HG03469 (cell line): ENCODE measurements around the gene RERE.
"Not testable (repeated sequence)": the region's sequence is repeated elsewhere in the genome, so short reads cannot be mapped to it uniquely, and the experiment has no call there.

ENCODE experiments used
- ATAC-seq: cut with Tn5 transposase; IDR thresholded peaks from one replicate; pipeline ENCODE4 v1.9.1; 2021; ENCODE audit warnings: mild to moderate bottlenecking, moderate library complexity, moderate number of reproducible peaks; ENCODE audit not compliant: unreplicated experiment

Gene RERE

DNA sequence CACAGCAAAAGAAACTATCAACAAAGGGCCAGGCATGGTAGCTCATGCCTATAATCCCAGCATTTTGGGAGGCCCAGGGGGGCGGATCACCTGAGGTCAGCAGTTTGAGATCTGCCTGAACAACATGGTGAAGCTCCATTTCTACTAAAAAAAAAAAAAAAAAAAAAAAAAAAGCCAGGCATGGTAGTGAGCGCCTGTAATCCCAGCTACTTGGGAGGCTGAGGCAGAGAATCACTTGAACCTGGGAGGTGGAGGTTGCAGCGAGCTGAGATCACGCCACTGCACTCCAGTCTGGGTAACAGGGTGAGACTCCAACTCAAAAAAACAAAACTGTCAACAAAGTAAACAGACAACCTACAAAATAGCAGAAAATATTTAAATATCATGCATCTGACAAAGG lies 122.0 kb downstream of the RERE start:
- not testable (repeated sequence) for ATAC-seq

GRCh38 chr1:8693107-8693506 lies 124.3 kb downstream of the RERE start:
- ATAC-seq: no peak

DNA sequence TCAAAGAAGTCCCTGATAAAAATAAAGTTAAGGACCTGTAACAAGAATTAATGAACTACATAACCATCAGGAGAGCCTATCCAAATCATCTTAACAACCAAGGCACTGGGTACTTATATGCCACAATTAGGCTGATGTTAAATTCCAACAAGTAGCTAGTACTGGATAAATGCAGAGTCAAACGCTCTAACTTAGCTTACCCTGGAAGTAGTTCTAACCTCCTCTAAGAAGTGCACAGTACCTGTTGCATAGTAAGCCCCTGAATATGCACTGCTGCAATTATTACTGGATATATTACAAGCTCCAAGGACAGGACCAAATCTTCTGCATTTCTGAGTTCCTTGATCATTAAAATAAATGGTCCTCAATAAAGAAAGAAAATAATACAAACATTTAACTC lies 125.8 kb downstream of the RERE start:
- no peak for ATAC-seq

- no peak for ATAC-seq
These were observed 127.3 kb downstream of the RERE start for GRCh38 chr1:8690253-8690525.

DNA sequence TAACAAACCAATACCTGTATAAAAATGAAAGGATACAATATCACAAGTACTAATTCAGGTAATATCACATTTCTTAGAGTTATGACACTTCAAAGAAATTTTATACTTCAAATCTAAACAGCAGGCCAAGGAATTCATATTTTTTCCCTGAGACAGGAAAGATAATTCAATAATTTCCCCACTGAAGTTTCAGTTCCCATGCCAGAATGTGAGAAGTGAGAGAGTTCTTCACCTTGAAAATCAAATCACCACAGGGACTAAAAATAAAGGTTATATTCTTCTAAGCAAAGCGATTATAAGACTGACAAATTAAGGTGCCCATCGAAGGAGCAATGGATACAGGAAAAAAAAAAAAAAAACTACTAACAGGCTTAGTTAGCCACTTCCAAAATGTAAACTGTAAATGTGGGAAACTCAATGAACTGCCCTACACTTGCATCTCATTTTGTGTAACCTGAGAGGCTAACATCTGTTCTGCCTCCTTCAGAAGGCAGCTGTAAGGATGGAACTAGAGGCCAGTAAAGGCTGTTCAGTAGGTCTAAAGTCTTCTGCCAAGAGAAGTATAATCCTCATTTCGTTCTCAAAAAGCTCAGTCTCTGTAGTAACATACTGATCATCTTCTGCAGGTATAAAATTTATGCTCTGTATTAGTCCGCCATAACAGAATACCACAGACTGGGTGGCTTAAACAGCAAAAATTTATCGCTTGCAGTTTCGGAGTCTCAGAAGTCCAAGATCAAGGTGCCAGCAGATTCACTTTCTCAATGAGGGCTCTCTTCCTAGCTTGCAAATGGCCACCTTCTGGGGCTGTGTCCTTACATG lies 127.8 kb downstream of the RERE start:
- ATAC-seq: no peak

DNA sequence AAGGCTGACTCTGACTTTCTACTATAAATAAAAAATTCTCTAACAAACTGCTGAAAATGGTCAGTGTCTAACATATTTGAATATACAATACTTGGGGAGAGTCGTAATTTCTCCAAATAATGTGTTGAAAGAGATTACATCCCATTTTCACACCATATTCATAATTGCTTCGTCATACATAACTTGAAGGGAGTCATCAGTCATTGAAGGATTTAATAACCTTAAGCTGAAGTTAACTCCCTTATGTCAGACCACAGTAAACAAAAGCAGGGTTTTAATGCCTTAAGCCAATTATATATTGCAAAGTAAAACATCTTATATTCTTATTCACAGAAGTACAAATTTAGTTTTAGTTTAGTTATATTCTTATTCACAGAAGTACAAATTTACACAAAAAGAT lies 129.9 kb downstream of the RERE start:
- no peak for ATAC-seq

DNA sequence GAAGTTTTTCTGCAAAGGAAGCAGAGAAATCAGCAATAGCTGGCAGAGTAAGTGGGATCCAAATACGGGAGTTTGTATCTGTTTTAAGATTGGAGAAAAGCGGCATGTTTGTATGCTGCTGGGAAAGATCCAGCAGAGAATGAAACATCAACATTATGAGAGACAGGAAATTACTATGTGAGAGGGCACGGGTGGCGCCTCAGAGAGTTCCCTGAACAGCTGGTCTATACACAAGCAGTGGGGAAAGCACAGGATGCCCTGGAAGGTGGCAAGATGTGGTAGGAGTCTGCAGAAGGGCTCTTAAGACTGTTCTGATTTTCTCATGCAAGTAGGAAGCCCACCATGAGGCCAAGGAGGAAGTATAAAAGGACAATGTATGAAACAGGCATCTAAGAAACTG lies 130.4 kb downstream of the RERE start:
- ATAC-seq: no peak

- ATAC-seq: no peak
These were observed 132.0 kb downstream of the RERE start for GRCh38 chr1:8685463-8685862.

- no peak for ATAC-seq
These were observed 132.8 kb downstream of the RERE start for GRCh38 chr1:8684590-8684989.

DNA sequence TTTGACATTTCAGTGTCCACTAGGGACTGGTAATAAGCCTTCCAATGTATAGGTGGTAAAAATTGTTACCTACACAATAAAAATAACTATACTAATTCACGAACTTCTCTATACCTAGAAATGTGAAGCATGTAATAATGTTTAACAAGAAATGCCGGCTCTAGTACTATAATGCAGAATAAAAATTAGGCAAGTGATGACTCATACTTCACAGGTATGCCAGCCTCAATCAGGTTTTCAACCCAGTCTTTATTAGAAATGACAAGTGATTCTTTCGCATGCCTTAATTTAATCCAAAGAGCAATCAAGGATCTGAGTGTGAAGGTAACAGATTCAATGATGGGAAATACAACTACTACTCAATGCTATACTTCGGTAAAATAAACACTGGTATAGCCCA lies 134.9 kb downstream of the RERE start:
- ATAC-seq: no peak

GRCh38 chr1:8681911-8682310 lies 135.5 kb downstream of the RERE start:
- no peak for ATAC-seq

DNA sequence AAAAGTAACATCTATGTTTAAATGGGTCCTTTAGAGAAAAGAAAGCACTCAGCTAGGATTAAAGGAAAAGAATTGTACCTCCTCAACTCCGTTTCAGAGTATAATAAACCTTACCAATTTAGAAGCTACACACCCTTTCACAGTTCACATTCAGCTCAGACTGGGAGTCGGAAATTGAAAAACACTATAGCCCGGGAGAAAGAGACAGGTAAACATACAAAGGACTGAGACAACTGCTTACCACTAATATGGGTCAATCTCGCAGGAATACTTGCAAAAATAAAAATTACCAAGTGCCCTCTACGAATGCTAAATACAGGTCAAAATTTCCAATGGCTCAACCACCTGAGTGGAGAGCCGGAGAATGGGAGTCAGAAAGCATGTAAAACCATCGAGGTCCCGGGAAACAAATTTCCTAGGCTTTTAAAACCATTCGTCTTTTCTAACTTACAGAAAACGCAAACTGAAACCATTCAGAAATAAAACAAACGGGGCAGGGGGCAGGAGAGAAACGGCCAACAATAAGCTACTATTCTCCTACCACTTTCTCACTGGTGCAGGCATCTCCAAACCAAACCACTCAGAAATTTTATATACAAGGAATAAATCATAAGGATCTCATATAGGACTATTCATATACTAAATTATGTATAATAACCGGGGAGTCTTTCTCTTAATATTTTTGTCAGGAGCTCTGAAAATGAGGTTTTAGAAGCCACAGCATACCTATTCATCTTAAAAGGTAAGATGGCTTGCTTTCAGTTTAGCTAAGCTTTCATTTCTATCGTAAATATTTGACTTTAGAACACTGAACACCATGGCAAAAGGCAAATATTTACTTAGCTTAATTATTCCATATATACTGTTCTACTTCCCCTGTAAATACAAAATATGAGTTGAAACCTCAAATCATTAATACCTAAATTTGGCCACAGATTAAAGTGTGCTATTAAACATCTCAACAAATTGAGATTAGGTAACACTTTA lies 136.5 kb downstream of the RERE start:
- no peak for ATAC-seq

DNA sequence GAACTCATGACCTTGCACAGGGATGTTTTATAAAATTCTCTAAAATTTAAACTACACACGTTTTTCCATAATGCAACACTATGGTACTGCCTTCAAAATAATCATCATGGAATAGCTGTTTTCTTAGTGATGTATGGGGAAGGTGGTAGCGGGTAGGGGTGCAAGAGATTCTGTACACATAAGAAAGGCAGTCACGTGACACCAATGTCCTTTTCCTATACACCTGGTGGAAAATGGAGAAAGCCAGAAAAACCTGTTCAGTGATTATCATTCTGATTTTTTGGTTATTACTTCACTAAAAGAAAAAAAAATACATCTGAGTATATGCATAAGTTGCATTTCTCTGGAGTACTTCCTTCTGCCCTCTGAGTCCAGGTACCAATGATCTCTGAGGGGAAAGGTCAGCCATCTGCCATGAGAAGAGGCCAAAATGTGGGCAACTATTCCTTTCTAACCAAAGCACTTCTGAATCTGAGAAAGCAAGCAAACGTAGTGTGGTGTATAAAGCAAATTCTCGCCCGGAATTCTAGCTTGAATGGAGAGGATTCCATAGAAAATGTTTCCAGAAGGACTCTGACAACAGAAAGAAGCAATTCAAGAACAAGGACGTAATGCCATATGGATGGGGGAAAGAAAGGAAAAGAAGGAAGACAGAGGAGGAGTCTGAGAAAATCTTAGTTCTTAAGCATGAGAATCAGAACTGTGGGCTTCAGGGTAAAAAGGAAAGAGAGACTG lies 137.3 kb downstream of the RERE start:
- ATAC-seq: no peak

GRCh38 chr1:8679395-8679800 lies 138.0 kb downstream of the RERE start:
- no peak for ATAC-seq

- no peak for ATAC-seq
These were observed 138.6 kb downstream of the RERE start for GRCh38 chr1:8678673-8679394.

GRCh38 chr1:8677782-8678181 lies 139.7 kb downstream of the RERE start:
- ATAC-seq: no peak

- ATAC-seq: no peak
These were observed 140.6 kb downstream of the RERE start for GRCh38 chr1:8676813-8677212.

- no peak for ATAC-seq
These were observed 141.4 kb downstream of the RERE start for GRCh38 chr1:8676072-8676471.

DNA sequence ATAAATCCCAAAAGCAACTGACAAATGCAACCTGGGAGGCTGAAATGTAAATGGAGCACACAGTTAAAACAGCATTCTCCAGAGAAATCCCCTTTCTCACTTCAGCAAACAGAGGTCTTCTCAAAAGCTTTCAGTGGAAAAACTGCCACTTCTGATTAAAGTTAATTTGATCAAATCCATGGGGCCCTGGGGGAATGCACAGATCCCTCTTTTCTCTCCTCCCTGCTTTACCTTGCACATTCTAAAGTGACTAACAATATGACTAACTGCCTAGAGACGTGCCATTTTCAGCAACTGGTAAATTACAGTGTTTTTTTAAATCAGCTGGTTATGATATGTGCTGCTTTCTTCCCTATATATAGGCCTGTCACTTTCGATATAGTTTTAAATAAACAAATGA lies 142.5 kb downstream of the RERE start:
- no peak for ATAC-seq

- no peak for ATAC-seq
These were observed 143.0 kb downstream of the RERE start for GRCh38 chr1:8674481-8674880.
